ENCODE results near the gene CYSLTR2.

- TF ChIP-seq CTCF (IDR thresholded peaks at IDR 0.05; ENCODE audit: poor library complexity): no peak
- TF ChIP-seq EZH2 (IDR thresholded peaks at IDR 0.05; ENCODE audit: borderline replicate concordance): no peak
- no peak for TF ChIP-seq EZH2phosphoT487 (IDR thresholded peaks at IDR 0.05; ENCODE audit: low read depth, severe bottlenecking, unreplicated experiment)
These were observed 28.7 kb downstream of the CYSLTR2 start for GRCh38 chr13:48682436-48682835.
